PC-9 (cell line): ENCODE data around the gene ADAD1. TPM values are rescaled to one million over a fixed set of nuclear protein-coding genes. Genes with fewer than 3 reads are reported as not detected.

Source experiments
- BruUV-seq: library from RNA; stranded (reverse); fragments of 400-500 nt; replicated peaks from 2 replicates; lab custom pipeline; 2021; lab: Mats Ljungman, UMichigan
- CTCF ChIA-PET: fragments of 300-600 bp; sonication (Branson Sonifier 250); formaldehyde crosslinking; loops from one replicate; lab custom pipeline; 2022; ENCODE audit warnings: antibody characterized with exemption; lab: Charles Lee
- POLR2A ChIA-PET: fragments of 300-600 bp; sonication (Branson Sonifier 250); formaldehyde crosslinking; loops from one replicate; lab custom pipeline; 2022; ENCODE audit warnings: antibody characterized with exemption; ENCODE audit not compliant: unreplicated experiment; lab: Charles Lee
- DNase-seq, 2 experiments: peaks; one replicate each; pipeline versions ENCODE4 v3.0.0 to v3.0.0-alpha.2; 2015 to 2022; ENCODE audit warnings: mixed read lengths in 1 of 2
- H2AFZ ChIP-seq: fragments of 200-600 bp; sonication (generic); 2 replicates; pipeline ENCODE4 v1.8.1; 2017; ENCODE audit warnings: antibody characterized with exemption
- H3F3A ChIP-seq: fragments of 200-600 bp; sonication (generic); 2 replicates; pipeline ENCODE4 v1.8.1; 2017; ENCODE audit warnings: antibody characterized with exemption, mild to moderate bottlenecking, low read depth; ENCODE audit not compliant: insufficient read depth
- H3K27ac ChIP-seq: fragments of 200-600 bp; sonication (generic); 2 replicates; pipeline ENCODE4 v1.6.1; 2016; ENCODE audit warnings: mixed run types
- H3K27me3 ChIP-seq: fragments of 200-600 bp; sonication (generic); 2 replicates; pipeline ENCODE4 v1.6.1; 2016; ENCODE audit warnings: low read depth, mixed run types; ENCODE audit not compliant: insufficient read depth
- H3K36me3 ChIP-seq: fragments of 200-600 bp; sonication (generic); 2 replicates; pipeline ENCODE4 v1.6.1; 2016; ENCODE audit warnings: low read depth, mixed run types
- H3K4me1 ChIP-seq: fragments of 200-600 bp; sonication (generic); replicated peaks from 2 replicates; pipeline ENCODE4 v1.6.1; 2016; ENCODE audit warnings: mixed run types; ENCODE audit not compliant: insufficient read depth
- H3K4me2 ChIP-seq: fragments of 200-600 bp; sonication (generic); 2 replicates; pipeline ENCODE4 v1.6.1; 2017; ENCODE audit warnings: mixed run types
- H3K4me3 ChIP-seq: fragments of 200-600 bp; sonication (generic); 2 replicates; pipeline ENCODE4 v1.6.1; 2016; ENCODE audit warnings: mixed run types
- H3K79me2 ChIP-seq: fragments of 200-600 bp; sonication (generic); 2 replicates; pipeline ENCODE4 v1.6.1; 2017; ENCODE audit warnings: low read depth, mixed run types
- H3K9me2 ChIP-seq: fragments of 200-600 bp; sonication (generic); 2 replicates; pipeline ENCODE4 v1.8.1; 2017; ENCODE audit warnings: mild to moderate bottlenecking; ENCODE audit not compliant: insufficient read depth
- H3K9me3 ChIP-seq: fragments of 200-600 bp; sonication (generic); 2 replicates; pipeline ENCODE4 v1.8.1; 2016; ENCODE audit warnings: low read depth; ENCODE audit not compliant: insufficient read depth
- H4K20me1 ChIP-seq: fragments of 200-600 bp; sonication (generic); 2 replicates; pipeline ENCODE4 v1.8.1; 2017; ENCODE audit not compliant: insufficient read depth
- CTCF ChIP-seq: fragments of 200-600 bp; sonication (generic); conservative IDR thresholded peaks from 2 replicates; pipeline ENCODE4 v1.6.1; 2017; ENCODE audit warnings: mixed run types, antibody characterized with exemption, mild to moderate bottlenecking, moderate library complexity
- EZH2 ChIP-seq: fragments of 200-600 bp; sonication (generic); IDR thresholded peaks from 2 replicates; pipeline ENCODE4 v1.8.0; 2017; ENCODE audit warnings: antibody characterized with exemption, low read depth
- intact Hi-C: fragments of 100-400 bp; cut with micrococcal nuclease; formaldehyde crosslinking; loops from one replicate; pipeline ENCODE4 v1.10.0; 2022; ENCODE audit not compliant: unreplicated experiment
- total RNA-seq: library from RNA; stranded (reverse); gene quantifications from 2 replicates; pipeline ENCODE4 v1.2.3, GENCODE V29; 2021

ADAD1 gene
- total RNA-seq, 1 experiment from 2014 or later: not detected

- DNase-seq: no peak
- ChIA-PET POLR2A (no interaction called here), CTCF (no interaction called here)
- intact Hi-C loops: no loop called here
- no peaks in the 10 kb centered on the region for H3K36me3 ChIP-seq
- H3F3A ChIP-seq: no peaks in the 10 kb centered on the region
- H3K9me3 ChIP-seq: no peaks in the 10 kb centered on the region
- H3K4me2 ChIP-seq: no peak overlapping the region
- no peak overlapping the region for H3K4me3 ChIP-seq
- no peaks in the 10 kb centered on the region for H3K27me3 ChIP-seq
- H4K20me1 ChIP-seq: no peaks in the 10 kb centered on the region
- H2AFZ ChIP-seq: no peak overlapping the region
- TF ChIP-seq CTCF (no peak), EZH2 (no peak)
- H3K4me1 ChIP-seq: no peaks in the 10 kb centered on the region
- no peak overlapping the region for H3K27ac ChIP-seq
- H3K9me2 ChIP-seq: no peaks in the 10 kb centered on the region
- BruUV-seq: no TSS peak
- no peaks in the 10 kb centered on the region for H3K79me2 ChIP-seq
Observed at GRCh38 chr4:122476126-122476525, 97.3 kb downstream of the ADAD1 start.

GRCh38 chr4:122476745-122477144, 97.9 kb downstream of the ADAD1 start:
- H3K36me3 ChIP-seq: no peaks in the 10 kb centered on the region
- H3K9me3 ChIP-seq: no peaks in the 10 kb centered on the region
- no peaks in the 10 kb centered on the region for H3K27me3 ChIP-seq
- H3F3A ChIP-seq: no peaks in the 10 kb centered on the region
- H3K4me1 ChIP-seq: no peaks in the 10 kb centered on the region
- DNase-seq: no peak
- H3K4me3 ChIP-seq: no peak overlapping the region
- H3K79me2 ChIP-seq: no peaks in the 10 kb centered on the region
- ChIA-PET POLR2A (no interaction called here), CTCF (no interaction called here)
- BruUV-seq: no TSS peak
- TF ChIP-seq EZH2 (no peak), CTCF (no peak)
- H3K27ac ChIP-seq: no peak overlapping the region
- no peak overlapping the region for H3K4me2 ChIP-seq
- no peaks in the 10 kb centered on the region for H4K20me1 ChIP-seq
- no peak overlapping the region for H2AFZ ChIP-seq
- intact Hi-C loops: no loop called here
- no peaks in the 10 kb centered on the region for H3K9me2 ChIP-seq

Other genes with a start within 250 kb of the ADAD1 start
- 44.0 and 48.4 TPM in 2 replicates for gene BLTP1, start 226.7 kb upstream of the ADAD1 start, total RNA-seq
- not detected in 2 replicates for gene IL2, start 77.7 kb downstream of the ADAD1 start, total RNA-seq
- not detected in 2 replicates for gene IL21, start 242.1 kb downstream of the ADAD1 start, total RNA-seq